IMR-90 (cell line): Measurements from ENCODE around the gene ASB16. TPM values are rescaled to one million over a fixed set of nuclear protein-coding genes. Genes with fewer than 3 reads are reported as not detected.

Experiments
- MAZ ChIP-seq: IDR thresholded peaks from 2 replicates; pipeline ENCODE4 v1.6.1; 2012; ENCODE audit warnings: low read depth, mild to moderate bottlenecking, low read length, improper control_type of control experiment, moderate library complexity, borderline replicate concordance
- MXI1 ChIP-seq: IDR thresholded peaks from 2 replicates; pipeline ENCODE4 v1.6.1; 2012; ENCODE audit warnings: low read depth, mild to moderate bottlenecking, low read length, moderate library complexity, borderline replicate concordance
- RAD21 ChIP-seq: IDR thresholded peaks from 2 replicates; pipeline ENCODE4 v1.6.1; 2012; ENCODE audit warnings: low read length, improper control_type of control experiment
- RFX5 ChIP-seq: IDR thresholded peaks from 2 replicates; pipeline ENCODE4 v1.8.0; 2012; ENCODE audit warnings: low read depth, mild to moderate bottlenecking, low read length, moderate library complexity
- polyA plus RNA-seq, 3 experiments: library from polyadenylated mRNA; depleted of rRNA; stranded (reverse); fragments of >200 nt; gene quantifications; 2 replicates each; pipeline ENCODE4 v1.2.3, GENCODE V29; 2012; ENCODE audit warnings: low replicate concordance in 1 of 3
- total RNA-seq: library from RNA; depleted of rRNA; stranded (reverse); fragments of >200 nt; gene quantifications from 2 replicates; pipeline ENCODE4 v1.2.3, GENCODE V29; 2012

The ASB16 gene
- total and polyA plus RNA-seq, 2 of the 4 experiments (the other 2 are of a cell fraction), result 0.05 TPM; not detected in 1

DNA sequence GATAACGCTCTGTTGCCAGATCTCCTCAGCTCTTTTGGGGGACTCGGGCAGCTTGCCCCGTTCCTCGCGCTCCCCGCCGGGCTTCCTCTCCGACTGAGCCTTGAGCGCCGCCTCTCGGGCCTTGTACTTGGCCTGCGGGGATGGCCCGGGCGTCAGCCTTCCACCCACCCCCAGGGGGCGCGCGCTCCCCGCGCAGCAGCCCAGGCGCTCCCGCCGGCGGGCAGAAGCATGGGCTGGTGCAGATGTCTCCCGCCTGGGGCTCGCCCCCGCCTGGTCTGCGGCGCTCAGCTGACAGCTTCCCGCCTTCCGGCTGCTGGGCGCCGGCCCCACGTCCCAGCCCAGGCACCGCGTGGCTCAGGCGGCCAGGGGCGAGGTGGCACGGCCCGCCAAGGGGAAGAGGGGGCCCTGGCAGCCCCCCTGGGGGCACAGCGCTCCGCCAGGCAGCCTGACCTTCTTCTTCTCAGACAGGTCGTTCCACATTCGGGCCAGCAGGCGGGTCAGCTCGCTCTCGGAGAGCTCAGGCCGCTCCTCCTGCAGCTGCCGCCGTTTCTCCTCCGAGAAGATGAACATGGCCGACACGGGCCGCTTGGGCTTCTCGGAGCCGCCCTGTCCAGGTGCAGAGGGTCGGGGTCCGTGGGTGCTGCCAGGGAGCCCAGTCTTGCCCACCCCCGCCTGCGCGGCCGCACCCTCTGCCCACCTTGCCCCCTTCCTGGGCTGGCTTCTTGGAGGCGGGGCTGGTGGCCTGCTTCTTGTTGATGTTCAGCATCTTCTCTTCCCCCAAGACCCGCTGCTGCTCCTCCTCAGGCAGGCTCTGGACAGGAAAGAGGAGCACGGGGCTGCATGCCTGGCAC, 40.1 kb downstream of the ASB16 start (continued):
- peak; percentile 99 for TF ChIP-seq MXI1
- peak; percentile 99 for TF ChIP-seq RAD21
- peak; percentile 84; the same call in 1 of the 2 replicates for TF ChIP-seq MAZ
- TF ChIP-seq RFX5, result no peak
